Body of pancreas (tissue), 4 donors: Measurements from ENCODE around the gene AGRN. TPM values are rescaled to one million over a fixed set of nuclear protein-coding genes. Genes with fewer than 3 reads are reported as not detected.
A peak's percentile ranks its signal among the peaks of the same experiment; 100 is the strongest.

Experiments
- ATAC-seq: fragments of 150-250 bp; one replicate; pipeline ENCODE4 v1.9.1; 2016
- DNase-seq, 4 donors: peaks; one replicate each; pipeline ENCODE4 v3.0.0-alpha.2; 2019
- H3K27ac ChIP-seq, 4 donors: fragments of 200-600 bp; sonication (generic); 1 replicate in 3 of 4; 2 replicates in 1 of 4; pipeline versions ENCODE4 v1.5.1 to v1.6.1; 2016 to 2019; ENCODE audit warnings: mild to moderate bottlenecking in 1 of 4, mixed read lengths in 1 of 4, moderate library complexity in 1 of 4
- H3K27me3 ChIP-seq, 2 donors: fragments of 200-600 bp; sonication (generic); one replicate each; pipeline ENCODE4 v1.6.0; 2016; ENCODE audit warnings: mild to moderate bottlenecking in 1 of 2
- H3K36me3 ChIP-seq, 2 donors: fragments of 200-600 bp; sonication (generic); replicated peaks in 1 of 2; 2 replicates each; pipeline ENCODE4 v1.5.1; 2016; ENCODE audit warnings: low read depth in 2 of 2; ENCODE audit not compliant: insufficient read depth in 1 of 2
- H3K4me1 ChIP-seq: fragments of 200-600 bp; sonication (generic); one replicate; pipeline ENCODE4 v1.6.0; 2016
- H3K4me3 ChIP-seq, 2 donors: fragments of 200-600 bp; sonication (generic); 1 replicate in 1 of 2; 2 replicates in 1 of 2; pipeline ENCODE4 v1.5.1; 2016 to 2019
- H3K9me3 ChIP-seq, 3 donors: fragments of 200-600 bp; sonication (generic); 1 replicate in 2 of 3; 2 replicates in 1 of 3; pipeline ENCODE4 v1.5.1; 2016
- CTCF ChIP-seq, 7 experiments: fragments of 450-650 bp in 4 of 7; fragments of 200-600 bp in 3 of 7; sonication (generic) in 3 of 7; IDR thresholded peaks; one replicate each; pipeline ENCODE4 v1.5.1; 2016 to 2019; ENCODE audit warnings: antibody characterized with exemption in 7 of 7
- POLR2A ChIP-seq, 3 donors: fragments of 450-650 bp; IDR thresholded peaks; one replicate each; pipeline ENCODE4 v1.6.1; 2016; ENCODE audit warnings: antibody characterized with exemption in 3 of 3, mild to moderate bottlenecking in 2 of 3
- WGBS, 2 donors: methylation state at CpG; one replicate each; pipeline ENCODE4 v1.1.5; 2017; 5-methylcytosine and 5-hydroxymethylcytosine counted together
- intact Hi-C: fragments of 100-400 bp; cut with DNase I; formaldehyde crosslinking; loops from one replicate; pipeline ENCODE4 v1.15.1; 2023
- total RNA-seq, 2 donors: library from RNA; depleted of rRNA; stranded (reverse); fragments of >200 nt; gene quantifications; one replicate each; pipeline ENCODE4 v1.1.0, GENCODE V29; 2016

Gene AGRN
- total RNA-seq, 2 donors from 2014 or later: 85.1 to 241 TPM

- 27 to 42% methylated on average over 5 to 24 of the region's 75 CpGs for WGBS, 2 donors
- no peak for TF ChIP-seq POLR2A (IDR thresholded peaks at IDR 0.05)
- TF ChIP-seq CTCF (IDR thresholded peaks at IDR 0.05): no peak
- H3K27me3 ChIP-seq: peaks cover 3 to 24% of the 10 kb centered on the region in 2 donors
- H3K4me1 ChIP-seq: peaks cover 40% of the 10 kb centered on the region
- H3K9me3 ChIP-seq: no peaks in the 10 kb centered on the region
- H3K27ac ChIP-seq: peak overlapping the region in 2 of 4 donors; percentile 93 to 94
- no peaks in the 10 kb centered on the region for H3K36me3 ChIP-seq
- H3K4me3 ChIP-seq: no peak overlapping the region
- peak in 1 of 4 donors; percentile 13 for DNase-seq
- no peak for ATAC-seq
- intact Hi-C loops: no loop called here
Observed at GRCh38 chr1:997993-998744, 21.8 kb upstream of the AGRN start.

- Histone ChIP-seq H3K4me1 (peaks cover 40% of the 10 kb centered on the region), H3K36me3 (no peaks in the 10 kb centered on the region), H3K27me3 (peaks cover 3 to 24% of the 10 kb centered on the region in 2 donors), H3K4me3 (no peak overlapping the region), H3K27ac (peak overlapping the region in 3 of 4 donors; percentile 93 to 96 (median 94)), H3K9me3 (no peaks in the 10 kb centered on the region)
- TF ChIP-seq POLR2A (IDR thresholded peaks at IDR 0.05): no peak
- no peak for TF ChIP-seq CTCF (IDR thresholded peaks at IDR 0.05)
- 1% methylated on average over 12 to 23 of the region's 27 CpGs for WGBS, 2 donors
- intact Hi-C loops: no loop called here
- DNase-seq (peak in 1 of 4 donors; percentile 27), ATAC-seq (no peak)
Observed at GRCh38 chr1:998745-998994, 21.2 kb upstream of the AGRN start.

- Histone ChIP-seq H3K27ac (peak overlapping the region; percentile 93 to 96 (median 94)), H3K36me3 (no peaks in the 10 kb centered on the region), H3K27me3 (peaks cover 3 to 24% of the 10 kb centered on the region in 2 donors), H3K4me3 (no peak overlapping the region), H3K4me1 (peaks cover 41% of the 10 kb centered on the region), H3K9me3 (no peaks in the 10 kb centered on the region)
- intact Hi-C loops: no loop called here
- DNase-seq (peak in 1 of 4 donors; percentile 29), ATAC-seq (no peak)
- WGBS, 2 donors: 1 to 2% methylated on average over 9 to 46 of the region's 86 CpGs
- TF ChIP-seq CTCF (IDR thresholded peaks at IDR 0.05) (no peak), POLR2A (IDR thresholded peaks at IDR 0.05) (no peak)
Observed at GRCh38 chr1:998995-999724, 20.8 kb upstream of the AGRN start.

GRCh38 chr1:999725-1000356, 20.1 kb upstream of the AGRN start, which contains the start of gene HES4:
TSS of gene HES4 (minus strand) at chr1:1000097. CDS start at chr1:999973, 124 bp downstream.
- peaks cover 48% of the 10 kb centered on the region for H3K4me1 ChIP-seq
- ATAC-seq: peak; percentile 81
- peak within 1 kb of the TSS; percentile 93 to 96 (median 94) for H3K27ac ChIP-seq
- peak within 1 kb of the TSS; percentile 3 to 5 for H3K4me3 ChIP-seq
- intact Hi-C loops: no loop called here
- peak; percentile 83 to 91 (median 89) for DNase-seq
- 0% methylated on average over 69 of the region's 95 CpGs; no CpG with 5 or more reads in 1 of the 2 donors for WGBS, 2 donors
- H3K27me3 ChIP-seq: peaks cover 3 to 24% of the 10 kb centered on the region in 2 donors
- TF ChIP-seq CTCF (IDR thresholded peaks at IDR 0.05) (no peak), POLR2A (IDR thresholded peaks at IDR 0.05) (peak; percentile 63 to 83 (median 65))
- no peaks in the 10 kb centered on the region for H3K36me3 ChIP-seq
- no peaks in the 10 kb centered on the region for H3K9me3 ChIP-seq
